Suprapubic skin (tissue), 4 donors: ENCODE data around the gene TNFAIP8L3.

Experiments used
- CTCF ChIP-seq, 2 donors: fragments of 200-600 bp in 1 of 2; fragments of 450-650 bp in 1 of 2; sonication (generic) in 1 of 2; IDR thresholded peaks; one replicate each; pipeline ENCODE4 v1.5.1; 2016 to 2019; ENCODE audit warnings: antibody characterized with exemption in 2 of 2, mild to moderate bottlenecking in 1 of 2, moderate library complexity in 1 of 2
- EP300 ChIP-seq: sonication (generic); formaldehyde crosslinking; IDR thresholded peaks from one replicate; pipeline ENCODE4 v1.6.1; 2017; ENCODE audit warnings: antibody characterized with exemption
- POLR2A ChIP-seq, 2 donors: fragments of 450-650 bp; IDR thresholded peaks; one replicate each; pipeline ENCODE4 v1.6.1; 2017; ENCODE audit warnings: antibody characterized with exemption in 2 of 2, mild to moderate bottlenecking in 2 of 2, moderate library complexity in 2 of 2
- POLR2AphosphoS5 ChIP-seq, 3 donors: sonication (generic); formaldehyde crosslinking; IDR thresholded peaks; one replicate each; pipeline ENCODE4 v1.6.1; 2017; ENCODE audit warnings: antibody characterized with exemption in 3 of 3

DNA sequence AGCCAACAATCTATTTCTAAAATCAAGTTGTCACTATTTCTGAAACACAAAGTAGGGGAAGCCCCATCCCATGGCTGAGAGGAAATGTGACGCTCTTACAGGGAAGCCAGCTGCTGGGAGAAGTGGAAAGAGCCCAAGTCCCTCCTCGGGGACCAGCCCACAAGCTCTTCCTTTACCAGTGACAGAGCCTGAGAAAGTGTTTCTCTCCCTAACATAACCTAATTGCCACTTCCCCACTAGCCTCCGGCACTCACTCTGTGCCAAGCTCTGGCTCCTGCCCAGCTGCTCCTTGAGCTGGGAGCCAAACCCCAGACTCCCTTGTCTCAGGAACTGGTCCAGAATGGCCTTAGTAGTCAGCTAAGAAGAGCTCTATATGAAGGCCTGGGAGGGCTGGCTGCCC, 42.9 kb downstream of the TNFAIP8L3 start:
- no peak for TF ChIP-seq CTCF (IDR thresholded peaks at IDR 0.05)
- TF ChIP-seq POLR2A (IDR thresholded peaks at IDR 0.05) = no peak
- no peak for TF ChIP-seq EP300
- no peak for TF ChIP-seq POLR2AphosphoS5 (IDR thresholded peaks at IDR 0.05)
